GM19240 (cell line): ENCODE results near the gene TMPRSS11E.
"Not testable (repeated sequence)": the region's sequence is repeated elsewhere in the genome, so short reads cannot be mapped to it uniquely, and the experiment has no call there.

ENCODE experiments used
- DNase-seq: peaks from one replicate; pipeline ENCODE4 v3.0.0; 2011; ENCODE audit warnings: low spot score; ENCODE audit not compliant: insufficient read length

Gene TMPRSS11E

DNA sequence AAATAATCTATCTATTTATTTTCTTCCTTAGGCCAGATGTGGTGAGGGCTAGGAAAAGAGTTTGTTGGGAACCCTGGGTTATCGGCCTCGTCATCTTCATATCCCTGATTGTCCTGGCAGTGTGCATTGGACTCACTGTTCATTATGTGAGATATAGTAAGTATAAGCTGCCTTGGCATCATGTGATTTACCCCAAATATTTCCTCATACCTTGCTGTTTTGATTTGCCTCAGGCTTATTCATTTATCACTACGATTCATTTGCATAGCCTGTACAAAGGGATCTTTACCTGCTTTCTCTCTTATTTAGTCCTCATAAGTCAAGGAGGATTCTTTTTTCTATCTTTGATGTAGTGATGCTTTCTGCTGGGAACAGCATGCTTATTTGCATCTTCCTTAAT lies 14.5 kb downstream of the TMPRSS11E start:
- no peak for DNase-seq

DNA sequence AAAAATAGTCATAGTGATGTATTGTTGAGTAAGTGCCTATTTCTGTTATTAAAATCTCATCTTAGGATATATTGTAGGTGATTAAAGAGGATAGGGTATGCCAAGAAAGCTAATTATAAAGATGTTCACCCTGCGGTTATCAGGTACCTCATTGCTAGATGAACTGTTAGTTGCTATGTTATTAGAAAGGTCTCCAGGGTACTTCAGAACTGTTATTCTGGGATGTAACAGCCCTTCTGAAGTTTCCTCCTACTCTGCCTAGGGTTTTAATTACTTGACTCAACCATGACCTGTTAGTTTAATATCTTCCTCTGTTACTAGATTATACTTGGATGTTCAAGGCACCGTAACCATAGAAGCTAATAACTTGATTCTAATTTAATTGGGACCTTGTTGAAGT lies 15.4 kb downstream of the TMPRSS11E start:
- DNase-seq: no peak

DNA sequence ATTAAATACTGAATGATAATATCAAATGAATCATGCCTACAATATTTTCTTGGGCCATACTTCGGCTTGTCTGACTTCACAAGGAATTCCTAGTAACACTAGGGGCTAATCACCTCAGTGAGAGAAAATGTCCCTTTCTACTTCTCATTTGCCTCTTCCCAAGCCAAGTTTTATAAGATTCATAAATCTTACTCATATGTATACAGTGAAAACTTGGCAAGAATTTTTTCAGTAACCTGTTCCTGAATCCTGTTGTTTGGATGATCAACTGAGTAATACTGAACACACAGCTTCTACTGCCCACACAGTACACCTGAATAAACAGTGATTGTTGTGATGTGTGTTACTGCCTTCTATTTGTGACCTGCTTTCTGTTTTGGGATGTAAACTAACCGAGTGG lies 16.5 kb downstream of the TMPRSS11E start:
- DNase-seq: no peak

DNA sequence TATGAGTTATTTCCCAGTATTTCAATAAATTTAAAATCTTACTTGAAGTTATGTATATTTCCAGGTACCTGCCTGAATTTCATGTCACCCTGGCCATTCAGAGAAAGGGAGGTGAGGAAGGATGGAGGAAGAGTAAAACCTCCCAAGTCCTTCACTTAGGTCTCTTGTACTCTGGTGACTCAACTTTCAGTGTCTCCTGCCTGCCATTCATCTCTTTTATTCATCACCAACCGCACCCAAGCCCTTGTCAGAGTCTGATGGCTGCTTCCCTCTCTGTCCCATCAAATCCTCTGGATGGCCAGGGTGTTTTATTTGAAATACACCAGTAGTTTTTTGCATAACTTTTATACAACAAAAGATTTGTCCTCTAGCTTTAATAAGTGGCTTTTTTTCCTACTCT lies 17.8 kb downstream of the TMPRSS11E start:
- DNase-seq: no peak

DNA sequence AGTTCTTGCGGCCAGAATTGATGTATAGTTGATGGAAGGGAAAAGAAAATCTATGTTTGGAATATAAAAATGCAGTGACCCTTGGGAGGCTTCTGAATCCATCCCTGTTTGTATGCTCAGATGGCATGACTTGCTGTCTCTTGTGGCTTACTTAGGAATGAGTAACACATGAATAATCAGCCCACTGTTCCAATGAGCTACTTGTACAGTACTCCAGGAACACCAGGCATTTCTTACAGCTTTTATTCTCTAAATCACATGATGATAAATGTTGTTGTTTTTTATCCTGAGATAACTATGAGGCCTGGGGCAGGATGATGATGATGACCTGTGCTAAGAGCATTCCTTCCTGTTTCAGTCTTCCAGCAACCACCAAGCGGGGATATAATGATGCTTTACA lies 18.9 kb downstream of the TMPRSS11E start:
- DNase-seq: no peak

DNA sequence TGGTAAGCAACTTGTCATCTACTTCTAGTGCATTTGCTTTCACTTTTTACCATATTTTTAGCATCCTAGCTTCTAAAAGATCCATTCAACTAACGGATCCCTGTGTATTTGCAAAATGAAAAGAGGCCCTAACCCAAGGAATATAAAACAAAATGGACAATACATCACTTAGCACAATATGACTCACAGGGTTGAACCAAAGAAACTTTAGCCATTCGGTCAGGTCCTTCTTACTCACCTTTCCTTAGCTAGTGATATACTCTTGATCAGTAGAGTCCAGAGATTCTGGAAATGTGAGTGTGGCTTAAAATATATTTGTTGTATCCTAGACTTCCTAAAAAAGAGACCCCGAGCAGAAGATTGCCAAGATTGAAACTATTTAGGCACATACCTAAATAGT lies 19.5 kb downstream of the TMPRSS11E start:
- no peak for DNase-seq

DNA sequence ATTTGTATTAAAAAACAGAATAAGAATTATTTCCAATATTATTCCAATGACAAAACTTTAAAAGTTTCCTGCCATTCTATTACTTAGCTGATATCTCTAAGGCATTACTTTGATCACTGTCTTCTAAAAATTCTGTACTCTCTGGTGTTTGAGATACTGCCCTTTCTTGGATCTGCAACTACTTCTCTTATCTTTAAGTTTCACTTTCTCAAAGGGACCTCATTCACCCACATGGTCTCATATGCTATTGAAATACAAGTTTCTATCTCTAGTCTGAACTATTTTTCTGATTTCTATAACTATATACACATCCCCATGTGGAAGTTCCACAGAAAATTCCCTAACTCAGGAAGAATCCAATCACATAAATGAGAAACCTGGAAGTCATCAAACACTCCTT lies 22.2 kb downstream of the TMPRSS11E start:
- DNase-seq: no peak

DNA sequence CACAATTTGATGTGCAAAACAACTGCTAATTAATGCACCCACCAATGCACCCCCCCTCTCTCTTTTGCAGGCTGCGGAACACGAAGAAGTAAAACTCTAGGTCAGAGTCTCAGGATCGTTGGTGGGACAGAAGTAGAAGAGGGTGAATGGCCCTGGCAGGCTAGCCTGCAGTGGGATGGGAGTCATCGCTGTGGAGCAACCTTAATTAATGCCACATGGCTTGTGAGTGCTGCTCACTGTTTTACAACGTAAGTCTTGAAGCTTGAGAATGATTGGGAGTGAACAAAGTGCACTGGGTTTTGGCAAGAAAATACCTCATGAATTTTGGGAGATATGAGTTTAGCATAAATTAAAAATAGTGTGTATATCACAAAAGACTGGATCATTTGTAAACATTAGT lies 28.9 kb downstream of the TMPRSS11E start:
- DNase-seq: no peak

DNA sequence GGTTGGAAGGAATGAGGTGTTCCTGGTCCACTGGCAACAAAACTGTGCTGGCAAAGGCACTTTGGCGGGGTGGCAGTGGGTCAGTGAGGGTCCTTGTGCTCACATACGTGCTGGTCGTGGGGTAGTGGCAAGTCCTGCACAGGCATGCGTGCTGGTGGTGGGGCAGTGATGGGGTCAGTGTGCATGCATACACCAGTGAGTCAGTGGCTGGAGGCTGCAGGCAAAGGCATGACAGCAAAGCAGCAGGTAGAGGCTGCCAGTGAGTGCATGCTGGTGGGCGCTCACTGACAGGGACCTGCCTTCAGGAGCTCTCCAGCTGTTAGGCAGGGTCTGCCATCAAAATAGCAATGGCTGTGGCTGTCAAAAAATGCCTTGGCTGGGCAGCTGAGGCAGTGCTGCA lies 42.1 kb downstream of the TMPRSS11E start:
- DNase-seq: no peak

DNA sequence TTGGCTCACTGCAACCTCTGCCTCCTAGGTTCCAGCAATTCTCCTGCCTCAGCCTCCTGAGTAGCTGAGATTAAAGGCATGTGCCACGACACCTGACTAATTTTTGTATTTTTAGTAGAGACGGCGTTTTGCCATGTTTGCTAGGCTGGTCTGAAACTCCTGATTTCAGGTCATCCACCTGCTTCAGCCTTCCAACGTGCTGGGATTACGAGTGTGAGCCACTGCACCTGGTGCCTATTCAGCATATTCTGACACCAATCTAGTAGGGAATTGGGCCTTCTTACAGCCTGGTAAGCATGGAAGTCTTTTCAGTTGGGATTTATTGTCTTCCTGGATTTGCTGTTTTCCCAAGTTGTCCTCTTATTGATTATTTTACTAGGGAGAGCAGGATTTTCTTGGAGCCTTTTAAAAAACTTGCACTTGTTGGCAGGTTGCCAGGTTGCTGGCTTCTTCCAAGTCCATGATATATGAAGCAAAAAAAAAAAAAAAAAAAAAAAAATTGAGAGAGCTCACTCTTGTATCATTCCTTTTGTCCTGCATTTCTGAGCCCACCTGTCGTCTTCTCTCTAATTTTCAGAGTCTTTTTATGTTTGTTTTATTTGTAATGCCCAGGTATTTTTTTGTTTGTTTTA lies 43.7 kb downstream of the TMPRSS11E start:
- DNase-seq: no peak

DNA sequence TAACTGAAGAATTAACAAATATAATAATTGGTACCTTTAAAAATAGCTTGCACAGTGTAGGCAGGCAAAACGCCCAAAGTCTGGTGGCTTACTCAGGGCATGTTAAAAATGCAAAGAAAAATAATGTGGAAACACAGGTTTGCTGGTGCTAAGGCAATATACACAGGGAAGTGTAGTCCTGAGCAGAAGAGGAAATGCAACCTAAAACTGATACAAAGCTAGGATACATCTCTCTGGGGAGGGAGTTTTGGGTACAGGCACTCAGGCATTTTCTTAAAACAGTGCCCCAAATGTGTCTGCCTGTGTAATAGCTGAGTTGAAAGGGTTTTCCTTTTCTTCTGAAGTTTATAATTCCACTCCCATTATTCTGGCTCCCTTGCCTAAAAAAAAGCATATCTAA lies 47.4 kb downstream of the TMPRSS11E start:
- DNase-seq: no peak

DNA sequence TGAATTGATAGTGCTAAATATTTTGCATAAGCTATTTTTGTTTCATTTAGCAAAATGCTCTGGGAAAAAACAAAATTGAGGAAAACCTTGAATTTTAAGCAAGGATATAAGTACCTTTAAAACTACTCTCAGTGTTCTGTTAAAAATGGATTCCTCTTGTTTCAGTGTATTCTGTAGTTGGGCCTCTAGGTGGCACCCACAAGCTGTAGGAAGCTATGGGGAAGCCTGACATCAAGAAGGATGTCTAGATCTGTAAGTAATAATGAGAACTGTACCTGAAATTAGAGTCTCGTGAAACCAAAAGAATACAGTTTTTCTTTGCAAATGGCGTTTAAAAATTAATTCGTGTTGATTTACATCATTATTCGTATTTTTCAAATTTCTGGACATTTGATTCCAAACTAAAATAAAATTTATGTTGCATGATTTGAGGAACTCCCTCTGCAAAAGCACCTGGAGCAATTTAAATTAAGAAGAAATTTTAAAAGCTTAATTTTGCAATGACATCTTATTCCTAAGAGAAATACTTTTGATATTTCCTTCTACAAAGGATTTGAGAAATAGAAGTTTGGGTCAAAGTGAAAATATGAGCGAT lies 51.2 kb downstream of the TMPRSS11E start:
- peak; percentile 5 for DNase-seq

DNA sequence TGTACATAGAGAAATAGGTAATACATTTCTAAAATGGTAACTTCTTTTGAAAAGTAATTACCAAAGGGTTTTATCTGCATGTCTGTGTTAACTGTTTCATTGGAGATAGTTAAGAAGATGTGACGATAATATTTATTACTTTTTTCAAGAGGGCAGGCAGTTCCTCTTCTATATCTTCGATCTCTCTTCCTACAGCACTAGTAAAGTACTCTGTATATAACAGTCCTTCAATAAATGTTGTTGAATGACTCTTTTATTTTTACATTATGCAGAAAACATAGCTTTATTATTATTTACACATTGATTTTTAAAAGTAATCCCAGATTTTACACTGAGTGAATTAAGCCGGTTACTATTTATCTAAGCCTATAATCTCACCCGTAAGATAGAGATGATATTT lies 51.8 kb downstream of the TMPRSS11E start:
- no peak for DNase-seq

DNA sequence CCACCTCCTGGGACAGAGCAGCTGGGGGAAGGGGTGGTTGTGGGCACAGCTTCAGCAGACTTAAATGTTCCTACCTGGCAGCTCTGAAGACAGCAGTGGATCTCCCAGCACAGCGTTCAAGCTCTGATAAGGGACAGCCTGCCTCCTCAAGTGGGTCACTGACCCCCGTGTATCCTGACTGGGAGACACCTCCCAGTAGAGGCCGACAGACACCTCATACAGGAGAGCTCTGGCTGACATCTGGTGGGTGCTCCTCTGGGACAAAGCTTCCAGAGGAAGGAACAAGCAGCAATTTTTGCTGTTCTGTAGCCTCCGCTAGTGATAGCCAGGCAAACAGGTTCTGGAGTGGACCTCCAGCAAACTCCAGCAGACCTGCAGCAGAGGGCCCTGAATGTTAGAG lies 56.2 kb downstream of the TMPRSS11E start:
- not testable (repeated sequence) for DNase-seq

DNA sequence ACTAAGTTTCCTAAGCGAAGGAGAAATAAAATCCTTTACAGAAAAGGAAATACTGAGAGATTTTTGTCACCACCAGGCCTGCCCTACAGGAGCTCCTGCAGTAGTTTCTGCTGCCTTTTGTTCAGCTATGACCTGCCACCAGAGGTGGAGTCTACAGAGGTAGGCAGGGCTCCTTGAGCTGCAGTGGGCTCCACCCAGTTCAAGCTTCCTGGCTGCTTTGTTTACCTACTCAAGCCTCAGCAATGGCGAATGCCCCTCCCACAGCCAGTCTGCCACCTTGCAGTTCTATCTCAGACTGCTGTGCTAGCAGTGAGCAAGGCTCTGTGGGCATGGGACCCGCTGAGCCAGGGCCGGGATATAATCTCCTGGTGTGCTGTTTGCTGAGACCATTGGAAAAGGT lies 57.6 kb downstream of the TMPRSS11E start:
- DNase-seq: not testable (repeated sequence)

DNA sequence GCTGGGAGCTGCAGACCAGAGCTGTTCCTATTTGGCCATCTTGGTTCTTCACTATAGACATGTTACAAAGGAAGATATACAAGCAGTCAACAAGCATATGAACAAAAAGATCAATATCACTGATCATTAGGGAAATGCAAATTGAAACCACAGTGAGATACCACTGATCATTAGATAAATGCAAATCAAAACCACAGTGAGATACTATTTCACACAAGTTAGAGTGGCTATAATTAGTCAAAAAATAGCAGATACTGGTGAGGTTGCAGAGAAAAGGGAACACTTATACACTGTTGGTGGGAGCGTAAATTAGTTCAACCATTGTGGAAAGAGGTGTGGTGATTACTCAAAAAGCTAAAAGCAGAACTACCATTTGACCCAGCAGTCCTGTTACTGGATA lies 58.2 kb downstream of the TMPRSS11E start:
- not testable (repeated sequence) for DNase-seq

DNA sequence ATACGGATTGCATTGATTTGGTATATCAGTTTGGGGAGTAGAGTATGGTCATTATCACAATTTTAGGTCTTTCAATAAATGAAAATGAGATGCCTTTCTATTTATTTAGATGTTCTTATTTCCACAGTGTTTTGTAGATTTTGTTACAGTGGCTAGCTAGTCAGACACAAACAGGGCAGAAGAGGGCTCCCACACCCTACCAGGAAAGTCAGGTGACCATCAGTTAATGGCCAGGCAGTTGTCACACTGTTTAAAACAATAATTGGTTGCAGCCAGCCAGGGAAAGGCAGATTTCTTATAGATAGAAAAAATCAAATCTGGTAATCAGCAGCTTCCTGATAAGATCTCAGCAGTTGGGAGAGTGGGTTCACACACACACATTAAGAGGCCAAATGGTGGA lies 71.6 kb downstream of the TMPRSS11E start:
- no peak for DNase-seq

DNA sequence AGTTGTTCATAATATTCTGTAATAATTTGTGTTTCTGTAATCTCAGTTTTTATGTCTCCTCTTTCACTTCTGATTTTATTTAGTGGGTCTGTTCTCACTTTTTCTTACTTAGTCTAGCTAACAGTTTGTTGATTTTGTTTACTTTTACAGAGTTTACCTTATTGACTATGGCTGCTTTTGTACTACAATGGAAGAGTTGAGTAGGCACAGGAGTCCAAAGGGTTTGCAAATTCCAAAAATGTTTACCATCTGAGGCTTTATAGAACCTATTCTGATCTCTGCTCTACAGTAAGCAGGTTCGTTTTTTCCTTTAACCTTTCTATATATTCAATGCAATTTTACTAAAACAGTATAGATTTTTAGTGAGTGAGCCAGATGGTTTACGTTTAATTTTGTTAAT lies 73.7 kb downstream of the TMPRSS11E start:
- no peak for DNase-seq

DNA sequence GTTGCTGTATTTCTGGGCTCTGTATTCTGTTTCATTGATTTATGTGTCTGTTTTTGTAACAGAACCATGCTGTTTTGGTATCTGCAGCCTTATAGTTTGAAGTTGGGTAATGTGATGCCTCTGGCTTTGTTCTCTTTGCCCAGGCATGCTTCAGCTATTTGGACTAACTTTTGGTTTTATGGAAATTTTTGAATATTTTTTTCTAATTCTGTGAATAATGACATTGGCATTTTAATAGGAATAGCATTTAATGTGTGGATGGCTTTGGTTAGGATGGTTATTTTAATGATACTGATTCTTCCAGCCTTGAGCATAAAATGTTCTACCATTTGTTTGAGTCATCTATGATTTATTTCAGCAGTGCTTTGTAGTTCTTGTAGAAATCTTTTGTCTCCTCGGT lies 75.0 kb downstream of the TMPRSS11E start:
- not testable (repeated sequence) for DNase-seq

DNA sequence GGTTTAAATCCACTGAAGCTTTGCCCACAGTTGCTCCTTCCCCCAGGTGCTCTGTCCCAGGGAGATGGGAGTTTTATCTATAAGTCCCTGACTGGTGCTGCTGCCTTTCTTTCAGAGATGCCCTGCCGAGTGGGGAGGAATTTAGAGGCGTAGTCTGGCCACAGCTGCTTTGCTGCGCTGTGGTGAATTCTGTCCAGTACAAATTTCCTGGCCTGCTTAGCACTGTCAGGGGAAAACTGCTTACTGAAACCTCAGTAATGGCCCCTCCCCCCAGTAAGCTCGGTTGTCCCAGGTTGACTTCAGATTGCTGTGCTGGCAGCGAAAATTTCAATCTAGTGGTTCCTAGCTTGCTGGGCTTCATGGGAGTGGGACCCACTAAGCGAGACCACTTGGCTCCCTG lies 88.7 kb downstream of the TMPRSS11E start:
- DNase-seq: no peak

DNA sequence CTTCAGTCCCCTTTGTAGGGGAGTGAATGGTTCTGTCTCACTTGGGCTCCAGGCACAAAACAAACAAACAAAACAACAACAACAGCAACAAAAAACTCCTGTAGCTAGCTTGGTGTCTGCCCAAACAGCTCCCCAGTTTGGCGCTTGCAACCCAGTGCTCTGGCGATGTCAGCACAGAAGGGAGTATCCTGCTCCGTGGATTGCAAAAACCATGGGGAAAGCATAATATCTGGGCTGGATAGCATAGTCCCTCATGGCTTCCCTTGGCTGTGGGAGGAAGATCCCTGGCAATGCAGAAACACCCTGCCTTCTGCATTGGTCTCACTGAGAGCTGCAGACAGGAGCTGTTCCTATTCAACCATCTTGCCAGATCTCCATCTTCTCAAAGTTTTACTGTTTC lies 89.1 kb downstream of the TMPRSS11E start:
- no peak for DNase-seq

DNA sequence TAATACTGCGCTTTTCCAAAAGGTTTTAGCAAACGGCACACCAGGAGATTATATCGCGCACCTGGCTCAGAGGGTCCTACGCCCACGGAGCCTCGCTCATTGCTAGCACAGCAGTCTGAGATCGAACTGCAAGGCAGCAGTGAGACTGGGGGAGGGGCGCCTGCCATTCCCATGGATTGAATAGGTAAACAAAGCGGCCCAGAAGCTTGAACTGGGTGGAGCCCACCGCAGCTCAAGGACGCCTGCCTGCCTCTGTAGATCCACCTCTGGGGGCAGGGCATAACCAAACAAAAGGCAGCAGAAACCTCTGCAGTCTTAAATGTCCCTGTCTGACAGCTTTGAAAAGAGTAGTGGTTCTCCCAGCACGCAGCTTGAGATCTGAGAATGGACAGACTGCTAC lies 95.5 kb downstream of the TMPRSS11E start:
- DNase-seq: not testable (repeated sequence)
